Endothelial cell of umbilical vein (primary cell): ENCODE measurements around the gene DYNC2H1.

ENCODE experiments used
- CTCF ChIP-seq, 2 donors: IDR thresholded peaks; 1 replicate in 1 of 2; 2 replicates in 1 of 2; pipeline ENCODE4 v1.5.1; 2011; ENCODE audit warnings: low read length in 2 of 2, mild to moderate bottlenecking in 2 of 2, moderate library complexity in 2 of 2, control low read depth in 1 of 2, inconsistent platforms in 1 of 2, low read depth in 1 of 2; ENCODE audit not compliant: insufficient read depth in 1 of 2; ENCODE audit errors: extremely low read depth in 1 of 2
- MAX ChIP-seq: IDR thresholded peaks from 2 replicates; pipeline ENCODE4 v1.6.1; 2011; ENCODE audit not compliant: insufficient read depth, insufficient read length
- POLR2A ChIP-seq: IDR thresholded peaks from 2 replicates; pipeline ENCODE4 v1.6.1; 2012; ENCODE audit warnings: low read depth, mild to moderate bottlenecking, control low read depth, low read length

GRCh38 chr11:103453126-103453525, 343.9 kb downstream of the DYNC2H1 start:
- no peak for TF ChIP-seq POLR2A
- no peak for TF ChIP-seq CTCF (IDR thresholded peaks at IDR 0.05; ENCODE audit: extremely low read depth in 1 of 2, insufficient read depth in 1 of 2, low read depth in 1 of 2, low read length in 2 of 2)
- TF ChIP-seq MAX = no peak
